ENCODE measurements around the gene ARHGAP45. TPM values are rescaled to one million over a fixed set of nuclear protein-coding genes. Genes with fewer than 3 reads are reported as not detected.

The ARHGAP45 gene
- total RNA-seq, 1 experiment from 2014 or later = 45.3 TPM

- ATAC-seq (peak; percentile 66), DNase-seq (peak; percentile 91)
- Histone ChIP-seq H3K36me3 (ENCODE audit: low read depth, low read length) (no peaks in the 10 kb centered on the region; the same call in 1 of the 2 replicates), H4K20me1 (ENCODE audit: low read length) (no peaks in the 10 kb centered on the region), H3K9me3 (ENCODE audit: low read length) (no peaks in the 10 kb centered on the region), H2AFZ (ENCODE audit: low read length) (peak overlapping the region; percentile 56), H3K79me2 (ENCODE audit: low read length) (no peaks in the 10 kb centered on the region), H3F3A (ENCODE audit: low read length, unreplicated experiment) (no peaks in the 10 kb centered on the region), H3K9me2 (replicated peaks; ENCODE audit: low read length) (no peaks in the 10 kb centered on the region), H3K4me1 (ENCODE audit: insufficient read depth, low read length) (peaks cover 16% of the 10 kb centered on the region; the same call in 1 of the 2 replicates), H3K4me2 (ENCODE audit: low read length) (peak overlapping the region; percentile 95), H3K27ac (ENCODE audit: low read length) (peak overlapping the region; percentile 33), H3K27me3 (ENCODE audit: low read length) (no peaks in the 10 kb centered on the region), H3K4me3 (ENCODE audit: low read length) (peak overlapping the region; percentile 77), H3K9ac (ENCODE audit: low read length) (peak overlapping the region; percentile 71)
- ChIA-PET CTCF (no interaction called here), POLR2A (ENCODE audit: unreplicated experiment) (no interaction called here)
- intact Hi-C loops (cut with micrococcal nuclease) = no loop called here
- BruUV-seq (replicated peaks) = no TSS peak
- no peak for TF ChIP-seq EZH2 (IDR thresholded peaks at IDR 0.05; ENCODE audit: low read length, unreplicated experiment)
- TF ChIP-seq, protein P1, sequence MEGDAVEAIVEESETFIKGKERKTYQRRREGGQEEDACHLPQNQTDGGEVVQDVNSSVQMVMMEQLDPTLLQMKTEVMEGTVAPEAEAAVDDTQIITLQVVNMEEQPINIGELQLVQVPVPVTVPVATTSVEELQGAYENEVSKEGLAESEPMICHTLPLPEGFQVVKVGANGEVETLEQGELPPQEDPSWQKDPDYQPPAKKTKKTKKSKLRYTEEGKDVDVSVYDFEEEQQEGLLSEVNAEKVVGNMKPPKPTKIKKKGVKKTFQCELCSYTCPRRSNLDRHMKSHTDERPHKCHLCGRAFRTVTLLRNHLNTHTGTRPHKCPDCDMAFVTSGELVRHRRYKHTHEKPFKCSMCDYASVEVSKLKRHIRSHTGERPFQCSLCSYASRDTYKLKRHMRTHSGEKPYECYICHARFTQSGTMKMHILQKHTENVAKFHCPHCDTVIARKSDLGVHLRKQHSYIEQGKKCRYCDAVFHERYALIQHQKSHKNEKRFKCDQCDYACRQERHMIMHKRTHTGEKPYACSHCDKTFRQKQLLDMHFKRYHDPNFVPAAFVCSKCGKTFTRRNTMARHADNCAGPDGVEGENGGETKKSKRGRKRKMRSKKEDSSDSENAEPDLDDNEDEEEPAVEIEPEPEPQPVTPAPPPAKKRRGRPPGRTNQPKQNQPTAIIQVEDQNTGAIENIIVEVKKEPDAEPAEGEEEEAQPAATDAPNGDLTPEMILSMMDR (conservative IDR thresholded peaks at IDR 0.05; ENCODE audit: low read depth, low read length) = no peak
- no peak for TF ChIP-seq EZH2phosphoT487 (IDR thresholded peaks at IDR 0.05; ENCODE audit: borderline replicate concordance, low read length)
Observed at GRCh38 chr19:1040476-1041271, 26.3 kb upstream of the ARHGAP45 start.

- no peaks in the 10 kb centered on the region; the same call in 1 of the 2 replicates for H3K36me3 ChIP-seq (ENCODE audit: low read depth, low read length)
- ChIA-PET POLR2A (ENCODE audit: unreplicated experiment) (no interaction called here), CTCF (no interaction called here)
- no peak overlapping the region for H3K27ac ChIP-seq (ENCODE audit: low read length)
- H3K9ac ChIP-seq (ENCODE audit: low read length) = no peak overlapping the region
- peak overlapping the region; percentile 77 for H3K4me3 ChIP-seq (ENCODE audit: low read length)
- ATAC-seq (no peak), DNase-seq (no peak)
- 0 out of 2 replicates have a peak overlapping the region, but pooled peaks have one; percentile 73 for H2AFZ ChIP-seq (ENCODE audit: low read length)
- no TSS peak for BruUV-seq (replicated peaks)
- no peaks in the 10 kb centered on the region for H3K79me2 ChIP-seq (ENCODE audit: low read length)
- TF ChIP-seq EZH2phosphoT487 (IDR thresholded peaks at IDR 0.05; ENCODE audit: borderline replicate concordance, low read length) (no peak), EZH2 (IDR thresholded peaks at IDR 0.05; ENCODE audit: low read length, unreplicated experiment) (no peak)
- TF ChIP-seq, protein P1 (conservative IDR thresholded peaks at IDR 0.05; ENCODE audit: low read depth, low read length) = no peak
- no peaks in the 10 kb centered on the region for H3K27me3 ChIP-seq (ENCODE audit: low read length)
- H3K4me2 ChIP-seq (ENCODE audit: low read length) = peak overlapping the region; percentile 95
- no peaks in the 10 kb centered on the region for H3K9me2 ChIP-seq (replicated peaks; ENCODE audit: low read length)
- no peaks in the 10 kb centered on the region for H3K9me3 ChIP-seq (ENCODE audit: low read length)
- H3F3A ChIP-seq (ENCODE audit: low read length, unreplicated experiment) = no peaks in the 10 kb centered on the region
- no peaks in the 10 kb centered on the region for H4K20me1 ChIP-seq (ENCODE audit: low read length)
- peaks cover 16% of the 10 kb centered on the region; the same call in 1 of the 2 replicates for H3K4me1 ChIP-seq (ENCODE audit: insufficient read depth, low read length)
- intact Hi-C loops (cut with micrococcal nuclease) = no loop called here
Observed at GRCh38 chr19:1041272-1041834, 25.6 kb upstream of the ARHGAP45 start.
